CD4-positive, alpha-beta T cell treated with Interferon gamma for 1 hour (primary cell): Measurements from ENCODE around the gene ABI3BP.

Source experiments
- DNase-seq: peaks from one replicate; pipeline ENCODE4 v3.0.0-alpha.2; 2020

The ABI3BP gene

DNA sequence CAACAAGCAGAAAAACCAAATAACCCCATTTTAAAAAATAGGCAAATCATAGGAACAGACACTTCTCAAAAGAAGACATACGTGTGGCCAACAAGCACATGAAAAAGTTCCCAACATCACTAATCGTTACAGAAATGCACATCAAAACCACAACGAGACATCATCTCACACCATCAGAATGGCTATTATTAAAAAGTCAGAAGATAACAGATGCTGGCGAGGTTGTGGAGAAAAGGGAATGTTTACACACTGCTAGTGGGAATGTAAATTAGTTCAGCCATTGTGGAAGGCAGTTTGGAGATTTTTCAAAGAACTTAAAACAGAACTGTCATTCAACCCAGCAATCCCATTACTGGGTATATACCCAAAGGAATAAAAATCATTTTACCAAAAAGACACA is 60.7 kb downstream of the ABI3BP start:
- DNase-seq: no peak

DNA sequence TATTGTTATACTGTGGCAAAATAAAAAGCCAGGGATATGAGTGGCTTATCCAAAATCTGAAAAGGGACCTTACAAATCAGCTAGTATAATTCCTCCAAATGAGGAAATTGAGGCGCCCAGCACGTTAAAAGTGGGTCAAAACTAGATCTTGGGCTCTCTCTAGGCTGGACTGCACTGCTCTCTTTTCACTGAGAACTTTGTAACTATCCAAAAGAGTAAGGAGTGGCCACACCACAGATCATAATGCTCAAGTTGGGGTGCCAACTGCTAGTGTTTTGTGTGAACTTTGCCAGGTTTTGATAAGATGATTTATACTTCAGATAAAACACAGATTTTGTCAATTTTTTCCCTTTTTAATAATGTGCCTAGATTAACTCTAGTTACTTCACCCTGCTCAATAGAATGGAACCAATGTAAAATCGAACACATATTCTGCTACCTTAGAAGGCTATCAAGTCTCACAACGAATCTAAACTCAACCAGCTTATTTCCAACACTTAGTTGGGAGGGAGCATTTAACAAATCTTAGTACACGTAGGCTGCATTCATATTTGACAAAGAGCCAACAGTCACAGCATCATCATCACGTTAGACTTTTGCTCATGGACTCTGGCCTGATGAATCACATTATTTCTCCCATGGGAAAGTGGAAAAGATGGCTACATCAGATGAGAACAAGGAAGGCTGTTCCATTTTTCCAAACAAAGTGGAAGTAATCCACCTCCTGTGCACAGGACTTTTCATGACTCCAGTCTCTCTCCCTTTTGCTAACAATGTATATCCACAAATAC is 64.4 kb downstream of the ABI3BP start:
- no peak for DNase-seq

DNA sequence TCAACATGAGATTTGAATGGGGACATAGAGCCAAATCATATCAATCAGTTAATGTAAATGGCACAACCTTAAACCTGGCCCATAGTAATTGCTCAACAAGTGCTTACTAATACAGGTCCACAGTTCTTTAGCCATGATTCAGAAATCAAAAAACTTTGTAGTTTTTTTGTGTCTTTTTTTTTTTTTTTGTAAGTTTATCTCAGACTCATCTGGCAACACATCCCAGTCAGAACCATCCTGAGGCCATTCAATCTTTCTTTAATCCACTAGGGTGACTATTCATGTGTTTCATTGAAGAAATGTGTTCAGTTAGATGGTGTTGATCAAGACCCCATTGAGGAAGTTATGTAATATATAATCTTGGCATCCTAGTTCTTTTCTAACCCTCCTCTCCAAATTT is 65.4 kb downstream of the ABI3BP start:
- DNase-seq: no peak

DNA sequence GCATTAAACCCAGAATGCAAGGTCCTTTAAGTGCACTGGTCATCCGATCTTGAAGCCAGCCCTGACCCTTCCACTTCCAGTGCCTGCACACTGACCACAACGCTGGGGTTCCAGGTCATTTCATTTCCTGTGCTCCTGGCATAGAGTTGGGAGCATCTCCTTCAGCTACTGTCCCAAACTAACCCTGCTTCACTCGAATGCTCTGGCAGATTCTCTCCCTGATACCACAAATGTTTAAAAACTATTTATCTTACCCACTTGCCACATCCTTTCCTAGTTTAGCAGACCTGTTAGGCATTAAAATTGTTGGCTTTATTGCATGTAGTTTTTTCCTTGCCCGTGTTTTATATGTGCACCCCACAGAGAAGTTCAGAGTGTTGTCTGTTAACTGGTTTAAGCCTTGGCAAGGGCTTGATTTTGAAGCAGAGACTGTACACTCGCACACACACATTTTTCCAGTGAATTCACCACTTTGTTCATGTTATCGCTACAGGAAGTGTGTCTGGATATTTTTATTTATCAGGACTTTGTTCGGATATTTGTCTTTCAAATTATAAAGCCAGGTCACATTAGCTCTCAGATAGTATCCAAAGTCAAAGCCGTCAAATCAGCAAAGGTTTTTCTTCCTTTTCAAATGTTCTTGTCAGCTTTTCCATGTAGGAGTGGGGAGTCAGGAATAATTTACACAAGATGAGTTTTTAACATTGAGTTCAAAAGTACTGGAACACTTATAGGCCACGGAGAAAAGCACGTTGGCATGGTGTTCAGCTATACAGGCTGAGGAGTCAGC is 77.3 kb downstream of the ABI3BP start:
- DNase-seq: no peak

DNA sequence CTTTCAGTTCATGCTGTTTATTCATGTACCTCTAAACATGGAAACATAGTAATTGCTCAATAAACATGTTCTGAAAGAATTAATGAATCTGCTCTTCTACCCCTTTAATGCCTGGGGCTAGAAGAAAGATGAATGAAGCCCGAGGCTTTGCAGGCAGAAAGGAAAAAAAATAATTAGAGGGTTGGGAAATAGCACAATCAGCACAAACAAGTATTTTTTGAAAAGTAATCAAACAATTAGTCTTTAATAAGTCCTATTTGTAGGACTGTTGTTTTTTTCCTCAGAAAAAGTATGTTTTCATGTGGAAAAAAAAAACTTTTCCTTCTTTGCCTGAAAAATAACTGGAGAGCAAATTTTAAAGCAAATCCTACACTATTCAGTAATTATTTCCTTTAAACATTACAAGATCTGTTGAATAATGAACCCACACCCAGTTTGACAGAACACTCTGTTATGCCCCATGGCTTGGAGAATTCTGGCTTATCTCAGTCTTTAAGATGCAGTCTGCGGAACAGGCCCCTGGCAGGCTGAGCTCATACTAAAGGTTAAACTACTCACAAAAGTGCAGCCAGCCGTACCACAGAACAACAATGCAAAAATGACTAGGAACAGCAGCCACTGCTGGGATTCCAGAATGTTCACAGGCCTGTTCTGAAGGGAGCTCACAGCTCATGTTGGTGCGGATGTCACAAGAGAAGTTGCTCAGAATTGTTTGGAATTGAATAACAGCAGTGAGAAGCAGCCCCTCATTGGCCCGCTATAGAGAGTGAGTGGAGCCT is 79.2 kb downstream of the ABI3BP start:
- DNase-seq: no peak

DNA sequence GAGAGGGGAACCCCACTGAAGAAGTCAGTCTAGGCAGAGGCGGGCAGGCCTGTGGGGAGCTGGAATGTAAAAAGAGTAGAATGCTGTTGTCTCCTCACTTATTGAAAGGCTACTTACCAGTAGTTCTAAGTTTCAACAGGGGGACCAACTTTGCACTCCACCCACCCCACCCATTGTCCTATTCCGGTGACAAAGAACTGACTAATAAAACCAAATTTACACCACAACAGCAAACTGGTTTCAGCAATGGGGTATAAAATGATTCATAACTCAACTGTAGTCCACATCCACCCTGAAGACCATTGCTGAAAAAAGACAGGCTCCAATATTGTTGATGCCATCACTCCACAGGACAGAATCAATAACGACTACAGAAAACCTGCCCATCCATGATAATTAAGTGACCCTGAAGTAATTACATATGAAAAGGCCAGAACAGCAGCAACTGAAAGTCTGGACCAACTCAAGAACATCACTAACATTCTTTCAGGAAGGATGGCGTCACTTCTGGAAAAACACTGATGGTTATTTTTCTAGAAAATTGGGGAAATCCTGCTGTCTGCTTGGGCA is 80.2 kb downstream of the ABI3BP start:
- DNase-seq: no peak

DNA sequence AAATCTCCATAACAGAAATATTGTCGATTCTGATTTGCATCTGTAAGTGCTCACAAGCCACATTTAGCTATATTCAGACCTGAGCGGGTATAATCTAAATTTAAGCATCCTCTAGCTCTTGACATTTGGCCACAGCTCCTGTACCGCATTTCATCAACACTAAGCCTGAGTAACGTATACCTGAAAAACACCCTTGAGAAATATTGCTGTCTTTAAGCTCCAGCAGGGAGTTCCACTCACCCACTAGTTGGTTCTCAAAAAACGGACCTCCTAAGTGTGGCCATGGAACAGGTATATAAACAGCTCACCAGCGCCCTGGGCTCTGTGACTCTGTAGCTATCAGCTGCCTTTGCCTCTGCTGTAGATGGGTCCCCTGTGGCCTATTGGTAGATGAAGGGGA is 80.7 kb downstream of the ABI3BP start:
- DNase-seq: no peak

DNA sequence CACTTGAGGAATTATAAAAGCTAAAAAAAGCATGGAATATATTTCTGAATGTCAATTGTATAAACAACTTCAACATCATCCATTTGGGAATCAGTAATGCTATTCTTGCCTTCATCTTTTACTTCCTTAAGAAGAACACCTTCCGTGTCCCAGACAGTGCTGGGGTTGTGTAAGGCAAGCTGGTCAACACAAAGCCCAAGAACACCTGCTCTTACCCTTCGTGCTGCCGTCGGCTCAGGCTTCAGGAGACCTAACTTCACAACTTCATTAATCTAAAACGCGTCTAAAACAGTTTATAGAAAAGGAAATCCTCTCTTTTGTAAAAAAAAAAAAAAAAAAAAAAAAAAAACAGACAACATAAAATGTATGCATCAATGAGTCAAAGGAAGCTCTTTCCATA is 81.3 kb downstream of the ABI3BP start:
- DNase-seq: no peak

DNA sequence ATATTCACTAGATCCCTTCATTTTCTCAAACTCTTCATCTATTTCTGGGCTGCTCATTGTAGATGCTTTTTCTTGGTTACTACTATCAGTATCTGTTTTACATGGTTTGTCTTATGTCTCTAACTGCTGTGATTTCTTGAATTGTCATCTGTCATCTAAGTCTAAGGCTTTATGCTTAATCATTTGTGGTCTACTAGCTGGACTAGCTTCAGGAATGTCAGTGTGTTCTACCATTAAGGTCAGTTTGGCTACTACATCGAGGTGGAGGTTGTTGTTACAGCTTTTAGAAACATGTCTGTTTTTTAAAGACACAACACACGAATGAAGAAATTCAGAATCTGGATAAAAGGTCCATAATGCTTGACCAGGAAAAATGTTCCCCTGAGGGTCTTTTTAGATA is 82.2 kb downstream of the ABI3BP start:
- no peak for DNase-seq

DNA sequence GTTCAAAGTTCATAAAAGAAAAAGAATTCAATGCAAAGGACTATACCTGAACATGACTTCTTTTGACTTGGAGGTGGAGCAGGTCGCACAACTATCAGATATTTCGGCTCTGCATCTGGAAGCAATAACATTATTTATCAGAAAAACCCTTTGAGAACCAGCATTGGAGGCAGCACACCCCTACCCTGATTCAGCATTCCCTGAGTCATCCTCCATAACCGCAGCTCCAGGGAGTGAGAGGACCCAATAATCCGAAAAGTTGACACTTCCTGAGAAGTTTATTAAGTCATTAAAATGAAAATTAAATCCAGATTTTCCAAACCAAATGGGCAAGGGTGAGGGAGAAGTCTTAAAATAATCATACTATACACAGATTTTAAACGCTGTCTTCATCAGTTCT is 90.6 kb downstream of the ABI3BP start:
- DNase-seq: no peak

DNA sequence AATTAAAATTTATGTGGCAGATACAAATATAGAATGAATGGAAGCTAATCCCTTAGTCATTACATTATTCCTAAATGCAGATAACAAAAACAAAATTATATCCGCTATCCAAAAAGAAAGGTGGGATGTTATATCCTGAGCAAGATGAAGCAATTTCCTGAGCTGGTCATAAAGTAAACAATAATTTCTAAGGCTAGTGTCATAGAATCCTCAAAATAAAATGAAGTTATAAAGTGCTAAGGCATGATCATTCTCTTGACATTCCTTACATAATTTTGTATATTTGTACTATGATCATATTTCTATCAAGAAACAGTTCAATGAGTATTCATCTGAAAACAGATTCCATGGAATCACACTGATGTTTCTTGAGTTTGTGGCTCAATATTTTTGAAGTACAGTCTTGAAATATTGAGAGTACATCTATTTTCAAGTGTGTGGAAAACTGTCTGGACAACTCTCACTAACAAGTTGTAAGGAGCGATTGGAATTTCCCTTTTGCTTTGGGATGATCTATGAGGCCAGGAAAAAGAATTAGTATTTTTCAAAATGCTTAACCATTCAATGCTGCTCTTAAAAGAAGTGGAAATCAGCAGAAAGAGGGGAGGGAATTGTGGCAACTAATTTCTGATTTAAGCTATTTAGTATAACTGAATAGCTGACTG is 92.4 kb downstream of the ABI3BP start:
- no peak for DNase-seq

DNA sequence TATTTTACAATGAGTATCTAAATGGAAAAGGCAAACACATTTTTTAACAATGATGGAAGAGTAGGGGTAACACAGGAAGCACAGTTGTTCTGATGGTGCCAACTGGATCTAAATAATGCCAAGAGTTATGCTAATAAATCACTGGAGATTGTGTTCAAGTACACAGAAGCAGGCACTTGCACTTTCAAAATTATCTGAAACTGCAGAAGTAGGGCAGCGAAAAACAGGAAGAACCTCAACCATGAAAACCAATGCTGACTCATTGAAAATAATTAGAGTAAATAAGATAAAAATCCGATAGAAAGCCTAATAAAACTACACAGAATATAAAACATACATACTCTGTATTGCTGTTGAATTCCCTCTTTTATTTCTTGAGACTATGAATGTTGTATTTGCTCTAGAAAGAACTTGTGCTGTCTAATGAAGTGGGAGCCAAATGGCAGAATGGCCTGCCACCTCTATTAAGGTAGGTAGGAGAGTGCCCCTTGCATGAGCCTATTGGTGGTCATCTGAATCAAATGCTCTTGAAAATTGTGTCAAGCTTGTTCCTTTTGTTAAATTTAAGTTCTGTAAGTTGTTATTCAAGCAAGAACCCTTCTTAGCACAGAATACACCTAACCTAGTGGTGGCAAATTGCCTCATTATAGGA is 93.7 kb downstream of the ABI3BP start:
- DNase-seq: no peak

DNA sequence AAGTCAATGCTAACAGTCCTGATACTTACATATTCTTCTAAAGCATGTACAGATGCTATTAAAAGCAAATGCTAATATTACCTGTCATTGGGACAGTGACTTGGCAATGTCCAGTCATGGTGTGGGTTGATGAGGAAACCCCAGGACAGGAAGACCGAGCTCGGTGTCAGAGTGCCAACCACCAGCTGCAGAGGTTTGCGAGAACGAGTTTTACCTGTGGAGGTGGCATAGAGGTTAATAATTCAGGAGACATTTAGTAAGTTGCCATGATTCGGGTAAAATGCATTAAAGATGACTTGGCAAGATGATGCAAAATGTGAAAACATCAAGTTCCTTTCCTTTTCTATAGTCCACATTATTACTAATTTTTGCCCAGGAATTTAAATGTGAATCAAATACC is 94.5 kb downstream of the ABI3BP start:
- DNase-seq: no peak

DNA sequence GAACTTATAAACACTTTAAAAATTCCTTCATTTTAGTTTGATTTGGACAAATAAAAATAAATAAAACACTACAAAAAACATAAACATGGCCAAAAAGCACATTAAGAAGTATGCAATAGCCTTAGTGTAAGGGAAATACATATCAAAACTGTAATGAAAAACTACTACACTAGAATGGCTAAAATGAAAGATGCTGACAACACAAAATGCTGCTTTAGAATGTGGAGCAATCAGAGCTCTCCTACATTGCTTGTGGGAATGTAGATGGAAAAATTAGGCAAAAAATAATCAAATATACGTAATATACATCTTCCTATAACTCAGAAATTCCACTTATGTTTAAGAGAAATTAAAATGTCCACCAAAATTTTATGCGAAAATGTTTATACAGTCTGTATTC is 96.2 kb downstream of the ABI3BP start:
- DNase-seq: no peak

DNA sequence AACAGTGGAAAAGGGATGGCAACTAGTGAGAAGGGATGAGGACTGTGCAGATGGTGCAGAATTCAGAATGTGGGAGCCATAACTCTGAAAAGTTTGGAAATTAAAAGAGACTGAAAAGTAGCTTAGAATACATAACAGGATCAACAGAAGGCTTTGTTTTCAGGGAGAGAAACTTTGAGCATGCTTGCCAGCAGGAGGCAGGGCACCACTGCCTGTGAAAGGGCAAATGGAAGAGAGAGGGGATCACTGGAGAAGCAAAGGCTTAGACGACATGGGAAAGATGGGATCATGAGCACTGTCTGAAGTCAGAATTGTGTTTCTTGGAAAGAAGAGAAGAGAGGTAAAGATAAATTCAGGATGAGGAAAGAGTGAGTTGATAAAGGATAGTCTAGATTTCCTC is 99.6 kb downstream of the ABI3BP start:
- no peak for DNase-seq

DNA sequence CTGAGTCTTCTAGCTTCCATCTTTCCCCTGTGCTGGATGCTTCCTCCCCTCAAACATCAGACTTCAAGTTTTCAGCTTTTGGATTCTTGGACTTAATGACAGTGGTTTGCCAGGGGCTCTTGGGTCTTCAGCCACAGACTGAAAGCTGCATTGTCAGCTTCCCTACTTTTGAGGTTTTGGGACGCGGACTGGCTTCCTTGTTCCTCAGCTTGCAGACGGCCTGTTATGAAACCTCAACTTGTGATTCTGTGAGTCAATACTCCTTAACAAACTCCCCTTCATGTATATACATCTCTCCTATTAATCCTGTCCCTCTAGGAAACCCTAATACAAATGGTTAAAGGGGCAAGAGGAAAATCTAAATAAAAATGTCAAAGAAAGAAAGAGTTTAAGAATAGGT is 100.1 kb downstream of the ABI3BP start:
- peak; percentile 6 for DNase-seq

DNA sequence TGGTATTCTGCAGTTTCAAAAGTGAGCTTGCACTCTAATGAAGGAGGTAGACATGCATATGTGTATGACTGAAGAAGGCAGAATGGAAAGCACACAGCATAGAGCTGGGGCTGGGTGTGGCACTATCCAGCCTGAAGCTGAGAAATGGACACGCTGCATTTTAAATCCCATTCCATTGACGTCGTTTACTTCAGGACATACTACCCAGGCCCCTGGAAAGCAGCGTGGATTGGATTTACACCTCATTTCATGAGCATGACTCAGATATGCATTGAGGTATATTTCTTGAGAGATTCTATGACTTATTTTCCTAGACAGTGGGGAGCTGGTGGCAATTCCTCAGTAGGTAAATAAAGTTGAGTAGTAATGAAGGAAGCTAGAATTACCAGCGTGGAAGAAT is 101.4 kb downstream of the ABI3BP start:
- DNase-seq: no peak

DNA sequence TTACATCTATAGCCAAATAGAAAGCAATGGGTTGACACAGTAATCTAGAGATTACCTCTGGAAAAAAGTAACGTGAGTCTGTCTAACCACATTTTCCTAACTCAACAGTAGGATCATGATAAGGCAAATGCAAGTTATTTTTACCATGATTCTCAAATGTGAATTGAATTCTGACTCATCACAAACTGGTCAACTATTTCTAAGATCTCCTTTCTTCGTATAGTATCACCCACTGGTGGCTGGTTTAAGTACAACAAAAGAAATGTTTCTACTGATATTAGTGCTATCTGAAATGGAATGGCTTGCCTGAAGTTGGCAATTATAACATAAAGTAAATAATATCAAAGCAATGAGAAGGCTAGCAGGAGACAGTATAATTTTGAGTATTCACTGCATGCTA is 102.2 kb downstream of the ABI3BP start:
- DNase-seq: no peak

DNA sequence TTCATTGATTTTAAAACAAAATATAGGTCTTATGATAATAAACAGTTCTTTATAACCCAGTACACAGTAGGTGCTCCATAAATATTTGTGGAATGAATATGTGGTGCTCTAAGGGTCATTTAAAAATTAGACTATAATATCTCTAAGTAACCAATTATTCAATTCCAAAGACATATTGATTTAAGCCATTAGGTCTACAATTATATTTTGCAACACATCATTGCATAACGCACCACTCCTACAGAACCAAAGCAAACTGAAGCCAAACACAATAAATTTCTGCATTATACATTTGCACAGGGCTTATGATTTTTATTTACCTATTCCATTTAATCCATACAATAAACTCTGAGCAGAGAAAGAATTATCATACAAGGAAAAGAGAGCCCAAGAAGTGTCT is 104.3 kb downstream of the ABI3BP start:
- DNase-seq: no peak

DNA sequence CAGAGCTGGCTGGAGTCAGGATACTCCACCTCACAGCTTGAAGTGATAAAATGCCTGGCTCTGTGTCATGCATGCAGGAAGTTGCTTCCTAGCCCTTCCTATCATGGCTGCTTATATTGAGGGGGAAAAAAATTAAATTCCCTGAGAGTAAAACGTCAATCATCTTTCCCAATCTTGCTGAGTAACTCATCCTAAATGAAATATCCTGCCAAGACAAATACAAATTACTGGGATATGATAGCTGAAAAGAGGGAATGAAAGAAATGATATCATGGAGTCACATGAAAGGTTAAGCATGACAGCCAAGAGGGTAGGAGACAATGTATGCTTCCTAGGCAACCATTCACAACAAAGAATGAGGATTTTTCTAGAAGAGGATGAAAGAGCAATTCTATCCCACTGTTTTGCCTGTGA is 110.6 kb downstream of the ABI3BP start:
- no peak for DNase-seq

DNA sequence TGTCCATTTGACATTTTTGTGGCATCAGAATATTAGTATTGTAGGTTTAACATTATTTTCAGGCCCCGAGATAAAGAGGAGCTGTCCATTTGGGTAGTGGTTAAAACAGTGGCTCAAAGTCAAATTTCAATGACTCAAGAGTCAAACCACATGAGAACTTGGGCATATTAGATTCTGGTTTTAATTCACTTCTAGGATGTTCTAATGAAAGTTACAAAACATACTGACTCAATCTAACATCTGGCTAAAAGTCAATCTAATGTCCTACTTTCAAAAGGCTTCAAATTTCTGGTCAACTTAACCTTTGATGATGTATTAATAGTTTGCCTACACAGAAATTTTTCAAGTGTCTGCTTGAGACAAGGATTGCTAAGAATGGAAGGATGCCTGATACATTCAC is 112.4 kb downstream of the ABI3BP start:
- no peak for DNase-seq

DNA sequence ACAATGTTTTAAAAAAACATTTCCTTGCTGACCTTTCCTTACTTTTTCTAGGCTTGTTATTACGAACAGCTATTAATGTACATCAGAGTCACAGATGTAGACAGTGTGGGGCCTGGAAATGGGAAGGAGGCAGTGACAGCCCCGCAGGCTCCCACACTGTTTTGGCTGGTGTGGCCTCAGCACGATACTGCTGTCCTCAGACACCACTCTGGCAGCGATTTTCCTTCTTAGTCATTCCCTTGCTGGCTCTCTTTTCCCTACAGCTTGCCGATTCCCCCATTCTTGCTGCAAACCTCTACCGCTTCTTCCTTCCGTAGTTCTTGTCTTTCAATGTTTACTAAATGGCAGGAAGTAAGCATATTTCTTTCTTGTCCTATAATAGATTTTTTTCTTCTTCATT is 113.1 kb downstream of the ABI3BP start:
- DNase-seq: no peak
